Activated CD4-positive, CD25-positive, alpha-beta regulatory T cell treated with anti-CD3 and anti-CD28 coated beads, Interleukin-2, amount 50 U/mL, for 24 hours (primary cell): Measurements from ENCODE around the gene AMOT.
"Not testable (repeated sequence)": the region's sequence is repeated elsewhere in the genome, so short reads cannot be mapped to it uniquely, and the experiment has no call there.

Source experiments
- ATAC-seq, 2 donors: fragments of 150-1000 bp; cut with Tn5 transposase; one replicate each; pipeline ENCODE4 v1.10.0; 2021; ENCODE audit warnings: mild to moderate bottlenecking in 1 of 2, moderate library complexity in 1 of 2

Gene AMOT, protein sequence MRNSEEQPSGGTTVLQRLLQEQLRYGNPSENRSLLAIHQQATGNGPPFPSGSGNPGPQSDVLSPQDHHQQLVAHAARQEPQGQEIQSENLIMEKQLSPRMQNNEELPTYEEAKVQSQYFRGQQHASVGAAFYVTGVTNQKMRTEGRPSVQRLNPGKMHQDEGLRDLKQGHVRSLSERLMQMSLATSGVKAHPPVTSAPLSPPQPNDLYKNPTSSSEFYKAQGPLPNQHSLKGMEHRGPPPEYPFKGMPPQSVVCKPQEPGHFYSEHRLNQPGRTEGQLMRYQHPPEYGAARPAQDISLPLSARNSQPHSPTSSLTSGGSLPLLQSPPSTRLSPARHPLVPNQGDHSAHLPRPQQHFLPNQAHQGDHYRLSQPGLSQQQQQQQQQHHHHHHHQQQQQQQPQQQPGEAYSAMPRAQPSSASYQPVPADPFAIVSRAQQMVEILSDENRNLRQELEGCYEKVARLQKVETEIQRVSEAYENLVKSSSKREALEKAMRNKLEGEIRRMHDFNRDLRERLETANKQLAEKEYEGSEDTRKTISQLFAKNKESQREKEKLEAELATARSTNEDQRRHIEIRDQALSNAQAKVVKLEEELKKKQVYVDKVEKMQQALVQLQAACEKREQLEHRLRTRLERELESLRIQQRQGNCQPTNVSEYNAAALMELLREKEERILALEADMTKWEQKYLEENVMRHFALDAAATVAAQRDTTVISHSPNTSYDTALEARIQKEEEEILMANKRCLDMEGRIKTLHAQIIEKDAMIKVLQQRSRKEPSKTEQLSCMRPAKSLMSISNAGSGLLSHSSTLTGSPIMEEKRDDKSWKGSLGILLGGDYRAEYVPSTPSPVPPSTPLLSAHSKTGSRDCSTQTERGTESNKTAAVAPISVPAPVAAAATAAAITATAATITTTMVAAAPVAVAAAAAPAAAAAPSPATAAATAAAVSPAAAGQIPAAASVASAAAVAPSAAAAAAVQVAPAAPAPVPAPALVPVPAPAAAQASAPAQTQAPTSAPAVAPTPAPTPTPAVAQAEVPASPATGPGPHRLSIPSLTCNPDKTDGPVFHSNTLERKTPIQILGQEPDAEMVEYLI

DNA sequence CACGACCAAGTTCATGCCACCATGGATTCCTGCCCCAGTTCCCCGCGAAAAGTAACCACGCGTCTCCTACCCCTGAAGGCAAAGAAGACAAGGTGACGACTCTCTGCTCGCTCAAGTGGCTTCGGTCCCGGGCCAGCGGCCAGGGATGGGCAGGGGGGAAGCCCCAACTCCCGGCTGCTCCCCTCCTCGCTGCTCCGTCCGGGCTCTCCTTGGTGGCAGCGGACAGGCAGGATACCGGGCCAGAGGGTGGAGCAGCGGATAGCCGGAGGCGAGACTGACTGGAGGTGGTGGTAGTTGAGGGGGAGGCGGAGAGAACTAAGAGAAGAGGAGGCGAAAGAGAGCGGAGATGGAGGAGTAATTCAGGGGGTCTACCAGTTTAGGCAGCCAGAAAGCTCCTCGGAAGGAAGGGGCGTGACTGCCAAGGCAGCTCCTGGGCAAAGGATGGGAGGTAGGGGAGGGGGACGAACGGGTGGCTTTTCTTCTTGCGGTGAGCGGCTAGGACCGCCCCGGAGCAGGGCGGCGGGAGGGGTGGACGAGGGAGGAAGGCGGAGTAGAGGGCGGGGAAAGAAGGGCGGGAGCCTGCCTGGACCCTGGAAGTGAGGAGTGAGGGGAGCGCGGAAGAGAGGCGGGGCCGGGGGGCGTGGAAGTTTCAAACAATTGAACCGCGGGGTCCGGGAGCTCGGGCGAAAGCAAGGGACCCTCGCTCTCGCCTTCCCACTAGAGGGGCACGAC lies at the start of gene AMOT:
TSS of gene AMOT (minus strand) at position 450 of the 732 bp plus-strand sequence. CDS start 17,705 bp downstream, outside the sequence.
- peak; percentile 65 to 68 for ATAC-seq

DNA sequence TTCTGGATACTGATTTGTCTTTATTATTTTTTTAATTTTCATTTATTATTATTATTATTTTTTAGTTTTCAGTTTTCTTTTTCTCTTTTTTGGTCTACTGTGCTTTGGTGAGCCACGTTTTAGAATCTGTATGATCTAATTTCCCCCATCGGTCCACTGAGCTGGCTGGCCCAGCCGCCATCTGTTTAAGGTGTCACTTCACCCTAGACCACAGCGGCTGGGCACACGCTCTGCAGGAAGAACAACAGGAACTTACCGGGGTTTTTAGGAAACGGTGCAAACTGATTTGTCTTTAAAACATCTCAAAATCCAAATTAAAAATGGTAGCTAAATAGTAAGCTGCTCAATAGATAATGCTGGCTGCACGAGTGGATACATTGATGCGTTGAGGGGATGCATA lies 48.8 kb upstream of the AMOT start:
- ATAC-seq, result no peak

DNA sequence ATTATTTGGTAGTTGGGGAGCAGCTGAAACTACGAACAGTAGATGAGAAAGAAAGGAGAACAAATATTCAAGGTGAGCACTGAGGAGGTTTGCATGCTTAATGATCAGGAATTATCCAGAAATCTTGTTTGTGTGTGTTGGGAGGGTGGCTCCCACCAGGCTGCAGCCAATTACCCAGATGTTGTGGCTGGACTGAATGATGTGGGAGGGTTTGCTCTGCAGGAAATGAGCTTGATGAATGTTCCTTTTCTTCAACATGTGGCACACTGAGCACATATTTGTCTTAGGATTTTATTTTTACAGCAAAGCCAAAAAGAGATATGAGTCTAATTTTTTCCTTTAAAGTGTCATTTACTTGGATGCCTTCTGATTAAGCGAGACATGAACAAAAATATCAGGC lies 48.3 kb upstream of the AMOT start:
- no peak for ATAC-seq

- no peak for ATAC-seq
Measured at GRCh38 chrX:112877771-112878173, 37.1 kb upstream of the AMOT start.

- no peak for ATAC-seq
Measured at GRCh38 chrX:112874614-112875013, 34.0 kb upstream of the AMOT start.

DNA sequence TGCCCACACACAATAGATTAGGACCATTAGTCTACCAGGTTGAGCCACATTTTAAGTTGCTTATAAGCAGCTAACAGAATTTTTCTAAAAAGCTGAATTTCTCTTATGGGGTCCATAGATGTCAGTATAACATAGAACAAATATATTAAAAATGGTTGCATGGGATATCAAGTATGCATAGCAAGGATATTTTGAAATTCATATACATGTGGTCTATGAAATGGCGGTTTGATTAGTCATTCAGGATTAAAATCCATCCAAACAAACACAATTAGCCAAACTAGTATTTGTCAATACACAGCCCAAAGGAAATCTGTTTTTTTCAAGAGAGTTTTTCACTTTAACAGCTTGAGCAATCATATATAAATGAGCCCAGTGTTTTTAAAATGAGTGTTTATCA lies 33.5 kb upstream of the AMOT start:
- no peak for ATAC-seq

DNA sequence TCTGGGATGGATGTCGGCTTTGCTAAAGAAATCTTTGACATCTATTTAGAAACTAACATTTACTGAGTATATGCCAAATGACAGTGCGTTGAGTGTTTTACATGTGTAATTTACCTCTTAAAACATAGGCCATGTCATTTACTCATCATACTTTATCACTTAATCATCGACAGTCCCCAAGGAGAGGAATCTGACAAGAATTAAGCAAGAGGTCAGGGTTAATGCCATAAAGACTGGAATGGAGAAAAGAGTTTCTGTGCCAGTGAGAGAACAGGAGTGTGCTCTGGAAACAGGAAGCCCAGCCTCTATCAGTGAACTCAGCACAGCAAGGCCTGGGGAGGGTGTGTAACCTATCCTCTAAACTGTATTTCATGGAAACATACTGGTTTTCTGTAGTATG lies 28.0 kb upstream of the AMOT start:
- no peak for ATAC-seq

DNA sequence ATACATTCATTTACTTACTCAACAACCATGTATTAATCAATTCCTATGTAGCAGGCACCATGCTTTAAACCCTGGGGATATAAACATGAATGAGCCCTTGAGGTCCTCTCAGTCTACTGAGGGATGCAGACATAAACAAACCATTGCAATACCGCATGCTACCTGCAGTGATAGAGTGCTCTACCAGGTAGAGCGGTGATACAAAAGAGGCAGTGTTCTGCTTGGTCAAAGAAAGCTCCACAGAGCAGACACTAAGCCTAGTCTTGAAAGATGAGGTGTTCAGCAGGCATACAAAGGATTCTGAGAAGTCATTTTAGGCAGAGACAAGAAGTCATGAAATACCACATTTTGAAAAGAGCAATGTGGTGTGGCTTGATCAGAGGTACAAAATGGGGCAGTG lies 26.9 kb upstream of the AMOT start:
- no peak for ATAC-seq

DNA sequence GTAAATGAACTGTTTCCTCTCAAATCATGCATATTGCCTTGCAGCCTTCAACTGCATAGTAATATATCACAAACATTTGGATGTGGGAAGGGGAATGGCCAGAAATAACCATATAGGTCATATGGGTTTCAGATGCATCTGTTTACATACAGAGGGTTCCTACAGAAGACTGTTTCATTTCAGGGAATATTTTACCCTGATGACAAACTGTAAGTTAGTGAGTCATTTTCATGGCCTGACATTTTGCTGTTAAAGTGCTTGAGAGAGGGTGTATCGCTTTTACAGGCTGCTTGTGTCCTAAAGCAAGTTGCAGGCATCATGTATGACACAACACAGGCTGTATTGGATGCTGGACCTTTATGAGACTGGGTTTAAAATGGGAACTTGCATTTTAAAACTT lies 25.5 kb upstream of the AMOT start:
- ATAC-seq, result no peak

DNA sequence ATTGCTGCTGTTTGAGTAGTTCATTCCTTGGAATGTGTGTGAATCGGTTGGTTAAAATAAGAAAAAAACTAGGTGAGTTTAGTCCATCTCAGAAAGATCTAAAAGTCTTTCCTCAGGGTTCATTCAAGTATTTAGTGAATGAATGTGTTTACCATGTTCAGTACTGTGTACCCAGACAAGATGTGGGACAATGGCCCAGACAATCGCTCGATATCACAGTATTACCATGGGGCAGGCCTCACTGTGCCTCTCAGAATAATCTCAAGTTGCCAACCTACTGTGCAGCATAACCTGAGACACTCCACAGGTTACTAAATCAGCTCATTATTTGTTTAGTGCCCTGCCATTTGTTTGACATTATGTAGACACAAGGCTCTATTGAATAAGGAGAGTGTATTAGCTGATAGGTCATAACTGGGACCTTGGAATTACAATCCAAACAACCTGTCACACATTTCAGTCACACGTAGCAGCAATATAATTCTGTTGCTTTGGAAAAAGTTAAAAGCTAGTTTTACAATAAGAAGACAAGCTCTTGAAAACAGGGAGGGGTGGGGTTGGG lies 24.9 kb upstream of the AMOT start:
- ATAC-seq, result no peak

DNA sequence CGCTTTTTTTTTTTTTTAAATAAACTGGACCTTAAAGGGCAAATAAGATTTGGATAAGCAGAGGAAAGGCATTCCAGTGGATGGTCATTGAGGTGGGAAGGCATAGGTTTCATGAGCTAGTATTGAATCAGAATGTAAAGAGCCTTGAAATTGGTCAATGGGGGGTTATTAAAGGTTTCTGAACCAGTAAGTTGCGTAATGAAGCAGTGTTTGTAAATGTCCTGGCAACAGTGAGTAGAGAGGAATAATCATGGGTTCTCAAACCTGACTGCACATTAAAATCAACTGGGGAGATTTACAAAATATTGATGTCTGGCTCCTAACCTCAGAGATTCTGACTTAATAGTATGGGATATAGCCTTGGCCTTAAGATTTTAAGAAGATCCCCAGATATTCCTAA lies 23.2 kb upstream of the AMOT start:
- no peak for ATAC-seq

GRCh38 chrX:112857478-112857878 lies 16.8 kb upstream of the AMOT start:
- peak in 1 of 2 donors; percentile 32 for ATAC-seq

DNA sequence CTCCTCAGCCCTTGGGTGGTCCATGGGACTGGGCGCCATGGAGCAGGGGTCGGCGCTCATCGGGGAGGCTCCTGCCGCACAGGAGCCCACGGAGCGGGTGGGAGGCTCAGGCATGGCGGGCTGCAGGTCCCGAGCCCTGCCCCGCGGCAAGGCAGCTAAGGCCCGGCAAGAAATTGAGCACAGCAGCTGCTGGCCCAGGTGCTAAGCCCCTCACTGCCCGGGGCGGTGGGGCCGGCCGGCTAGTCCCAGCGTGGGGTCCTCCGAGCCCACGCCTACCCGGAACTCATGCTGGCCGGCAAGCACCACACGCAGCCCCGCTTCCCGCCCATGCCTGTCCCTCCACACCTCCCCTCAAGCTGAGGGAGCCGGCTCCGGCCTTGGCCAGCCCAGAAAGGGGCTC lies 14.3 kb upstream of the AMOT start:
- not testable (repeated sequence) for ATAC-seq

- ATAC-seq, result no peak
Measured at GRCh38 chrX:112852851-112853250, 12.2 kb upstream of the AMOT start.

- ATAC-seq, result no peak
Measured at GRCh38 chrX:112851806-112852205, 11.2 kb upstream of the AMOT start.

- peak in 1 of 2 donors; percentile 20 for ATAC-seq
Measured at GRCh38 chrX:112851161-112851779, 10.6 kb upstream of the AMOT start.

GRCh38 chrX:112849016-112849415 lies 8.4 kb upstream of the AMOT start:
- ATAC-seq, result peak in 1 of 2 donors; percentile 33

- no peak for ATAC-seq
Measured at GRCh38 chrX:112846782-112847181, 6.2 kb upstream of the AMOT start.

GRCh38 chrX:112846187-112846586 lies 5.6 kb upstream of the AMOT start:
- no peak for ATAC-seq

- ATAC-seq, result no peak
Measured at GRCh38 chrX:112844250-112844649, 3.6 kb upstream of the AMOT start.

- no peak for ATAC-seq
Measured at GRCh38 chrX:112841820-112842157, 1.2 kb upstream of the AMOT start.
